Trophoblast cell (in vitro differentiated cells and primary cell): Measurements from ENCODE around the gene SEPHS2.

Source experiments
- DNase-seq, 2 donors: peaks; one replicate each; pipeline ENCODE4 v3.0.0-alpha.2; 2016
- H2AFZ ChIP-seq: 2 replicates; pipeline ENCODE4 v1.6.1; 2013; ENCODE audit warnings: low read length, moderate library complexity, mild to moderate bottlenecking; ENCODE audit not compliant: insufficient read depth, poor library complexity
- H2AK5ac ChIP-seq: 2 replicates; pipeline ENCODE4 v1.6.1; 2013; ENCODE audit warnings: mild to moderate bottlenecking, low read length
- H2BK120ac ChIP-seq: 2 replicates; pipeline ENCODE4 v1.6.1; 2013; ENCODE audit warnings: low read length, mild to moderate bottlenecking, moderate library complexity; ENCODE audit not compliant: insufficient read depth, poor library complexity
- H2BK12ac ChIP-seq: 2 replicates; pipeline ENCODE4 v1.6.1; 2013; ENCODE audit warnings: mild to moderate bottlenecking, low read length, moderate library complexity
- H2BK5ac ChIP-seq: 2 replicates; pipeline ENCODE4 v1.6.1; 2013; ENCODE audit warnings: low read length, low read depth, moderate library complexity, mild to moderate bottlenecking; ENCODE audit not compliant: poor library complexity
- H3K14ac ChIP-seq: 2 replicates; pipeline ENCODE4 v1.6.1; 2013; ENCODE audit warnings: mild to moderate bottlenecking, low read length
- H3K18ac ChIP-seq: 2 replicates; pipeline ENCODE4 v1.6.1; 2013; ENCODE audit warnings: mild to moderate bottlenecking, low read length
- H3K23ac ChIP-seq: 2 replicates; pipeline ENCODE4 v1.6.1; 2013; ENCODE audit warnings: low read length
- H3K27ac ChIP-seq: 2 replicates; pipeline ENCODE4 v1.5.1; 2013; ENCODE audit warnings: low read depth, mild to moderate bottlenecking, inconsistent platforms, low read length, moderate library complexity
- H3K27me3 ChIP-seq: 2 replicates; pipeline ENCODE4 v1.6.1; 2013; ENCODE audit warnings: inconsistent platforms, mild to moderate bottlenecking, low read length, moderate library complexity; ENCODE audit not compliant: insufficient read depth
- H3K36me3 ChIP-seq, 2 experiments: 1 replicate in 1 of 2; 2 replicates in 1 of 2; pipeline ENCODE4 v1.6.1; 2013; ENCODE audit warnings: low read length in 2 of 2, mild to moderate bottlenecking in 2 of 2, moderate library complexity in 1 of 2; ENCODE audit not compliant: insufficient read depth in 2 of 2, control insufficient read depth in 1 of 2
- H3K4ac ChIP-seq: 2 replicates; pipeline ENCODE4 v1.6.1; 2013; ENCODE audit warnings: low read depth, mild to moderate bottlenecking, low read length, moderate library complexity
- H3K4me1 ChIP-seq, 2 experiments: 1 replicate in 1 of 2; 2 replicates in 1 of 2; pipeline ENCODE4 v1.6.1; 2013; ENCODE audit warnings: low read length in 2 of 2, mild to moderate bottlenecking in 2 of 2, moderate library complexity in 1 of 2; ENCODE audit not compliant: insufficient read depth in 2 of 2, control insufficient read depth in 1 of 2
- H3K4me2 ChIP-seq: 2 replicates; pipeline ENCODE4 v1.6.1; 2013; ENCODE audit warnings: inconsistent platforms, mild to moderate bottlenecking, low read length, moderate library complexity
- H3K4me3 ChIP-seq: 2 replicates; pipeline ENCODE4 v1.5.1; 2013; ENCODE audit warnings: mild to moderate bottlenecking, low read depth, low read length, inconsistent platforms
- H3K79me1 ChIP-seq: one replicate; pipeline ENCODE4 v1.6.1; 2013; ENCODE audit warnings: low read length
- H3K79me2 ChIP-seq: 2 replicates; pipeline ENCODE4 v1.6.1; 2013; ENCODE audit warnings: low read length, mild to moderate bottlenecking; ENCODE audit not compliant: control insufficient read depth, insufficient read depth, poor library complexity
- H3K9ac ChIP-seq: 2 replicates; pipeline ENCODE4 v1.6.1; 2013; ENCODE audit warnings: mild to moderate bottlenecking, low read length
- H3K9me3 ChIP-seq: 2 replicates; pipeline ENCODE4 v1.6.1; 2013; ENCODE audit warnings: low read depth, mild to moderate bottlenecking, control low read depth, inconsistent platforms, low read length; ENCODE audit not compliant: insufficient read depth
- H4K12ac ChIP-seq: 2 replicates; pipeline ENCODE4 v1.6.1; 2013; ENCODE audit warnings: low read depth, mild to moderate bottlenecking, low read length, moderate library complexity
- H4K8ac ChIP-seq: 2 replicates; pipeline ENCODE4 v1.6.1; 2013; ENCODE audit warnings: low read depth, mild to moderate bottlenecking, low read length, moderate library complexity
- H4K91ac ChIP-seq: one replicate; pipeline ENCODE4 v1.6.1; 2013; ENCODE audit warnings: low read depth, mild to moderate bottlenecking, low read length, moderate library complexity
- WGBS: extraction: QIAGEN DNeasy Blood & Tissue Kit; methylation state at CpG from one replicate; pipeline ENCODE4 v1.1.7; 2013; ENCODE audit warnings: missing lambda C conversion rate; ENCODE audit not compliant: insufficient read length, insufficient coverage; ENCODE audit errors: extremely low coverage; 5-methylcytosine and 5-hydroxymethylcytosine counted together

The SEPHS2 gene

DNA sequence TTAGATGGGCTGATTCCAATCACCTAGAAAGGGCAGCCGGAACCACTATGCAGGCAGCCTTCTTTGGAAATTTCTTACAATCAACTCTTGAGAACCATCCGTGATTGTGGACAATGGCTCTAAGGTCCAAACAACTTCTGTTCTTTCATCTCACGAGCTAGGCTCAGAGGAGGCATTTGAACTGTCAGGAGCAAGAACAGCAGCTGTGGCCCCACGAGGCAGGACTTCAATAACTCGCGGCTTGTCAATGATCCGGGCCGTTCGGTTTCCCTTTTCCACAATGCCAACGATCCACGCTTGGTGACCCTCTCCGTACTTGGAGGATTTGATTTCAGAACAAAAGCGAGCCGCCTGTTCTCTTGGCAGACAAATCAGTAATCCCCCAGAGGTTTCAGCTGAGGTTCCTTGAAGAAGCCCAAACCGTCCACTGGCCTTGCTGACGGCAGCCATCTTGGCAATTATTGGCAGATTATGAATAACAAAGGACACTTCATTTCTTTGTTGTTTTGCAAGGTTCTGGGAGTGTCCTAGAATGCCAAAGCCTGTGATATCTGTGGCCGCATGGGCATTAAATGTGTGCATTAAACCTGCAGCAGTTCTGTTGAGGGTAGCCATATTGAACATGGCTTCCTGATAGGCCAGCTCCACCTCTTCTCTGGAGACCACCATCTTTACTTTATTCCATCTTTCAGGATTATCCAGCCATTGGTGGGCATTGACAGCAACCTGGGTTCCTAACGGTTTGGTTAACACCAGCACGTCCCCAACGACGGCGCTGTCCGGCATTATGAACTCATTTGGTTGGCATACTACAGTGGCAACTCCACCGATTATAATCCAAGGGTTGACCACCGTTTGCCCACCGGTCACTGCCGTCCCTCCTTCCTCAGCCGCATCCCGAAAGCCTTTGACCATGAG lies 1.2 kb downstream of the SEPHS2 start:
- Histone ChIP-seq H3K27me3 (no peaks in the 10 kb centered on the region), H3K36me3 (no peaks in the 10 kb centered on the region), H2AFZ (no peak overlapping the region), H3K4me1 (peaks cover 8 to 10% of the 10 kb centered on the region in 2 experiments), H3K23ac (no peak overlapping the region), H3K18ac (peak overlapping the region; percentile 43), H3K27ac (no peak overlapping the region), H4K91ac (no peak overlapping the region), H3K9me3 (peaks cover 5% of the 10 kb centered on the region), H3K14ac (peak overlapping the region; percentile 83), H3K79me1 (peaks cover 9% of the 10 kb centered on the region), H2BK5ac (no peak overlapping the region), H3K4me3 (peak overlapping the region; percentile 81), H2BK120ac (no peak overlapping the region), H2AK5ac (no peak overlapping the region), H3K4ac (peak overlapping the region; percentile 4), H4K12ac (no peak overlapping the region), H3K79me2 (peaks cover 8% of the 10 kb centered on the region), H2BK12ac (no peak overlapping the region), H3K4me2 (peak overlapping the region; percentile 78), H3K9ac (peak overlapping the region; percentile 3), H4K8ac (peak overlapping the region; percentile 95)
- WGBS: no CpG with 5 or more reads among the region's 29 CpGs
- DNase-seq: no peak

DNA sequence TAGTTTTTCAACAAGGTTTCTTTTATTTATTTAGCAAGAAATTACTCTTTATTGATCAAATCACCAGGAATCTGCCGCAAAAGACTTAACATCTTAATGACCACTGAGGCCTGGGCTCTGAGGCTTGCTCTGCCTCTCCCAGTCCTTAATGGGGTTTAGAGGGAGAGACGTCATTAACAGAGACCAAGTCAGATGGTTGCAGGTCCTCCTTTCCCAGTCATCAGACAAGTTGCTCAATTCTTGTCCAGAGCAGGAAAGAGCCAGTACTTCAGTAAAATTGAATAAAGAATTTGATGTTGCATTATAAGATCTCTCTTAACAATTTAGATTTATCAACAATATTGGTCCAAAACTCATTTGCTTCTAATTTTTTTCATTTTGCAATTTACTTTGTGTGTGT lies 2.0 kb downstream of the SEPHS2 start:
- WGBS: no CpG with 5 or more reads among the region's 2 CpGs
- H4K8ac ChIP-seq: no peak overlapping the region
- H3K4me3 ChIP-seq: no peak overlapping the region

DNA sequence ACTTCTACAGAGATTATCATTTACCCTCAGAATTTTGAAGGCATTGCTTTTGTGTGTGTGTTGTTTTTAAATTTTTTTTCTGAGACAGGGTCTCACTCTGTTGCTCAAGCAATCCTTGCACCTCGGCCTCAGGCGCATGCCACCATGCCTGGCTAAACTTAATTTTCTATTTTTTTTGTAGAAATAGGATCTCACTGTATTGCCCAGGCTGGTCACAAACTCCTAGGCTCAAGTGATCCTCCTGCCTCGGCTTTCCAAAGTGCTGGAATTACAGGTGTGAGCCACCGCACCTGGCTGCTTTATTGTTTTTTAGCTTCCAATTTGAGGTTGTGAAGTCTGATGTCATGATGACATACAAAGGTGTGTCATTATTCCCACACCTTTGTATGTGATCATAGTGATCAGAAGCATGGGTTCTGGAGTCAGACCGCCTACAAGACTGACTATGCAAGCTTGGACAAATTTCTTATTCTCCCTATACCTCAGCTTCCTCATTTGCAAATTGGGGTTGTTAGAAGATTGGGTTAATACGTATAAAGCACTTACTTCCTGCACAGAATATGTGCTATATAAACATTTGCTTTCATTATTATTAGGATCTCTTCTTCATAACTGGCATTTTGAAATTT lies 5.8 kb downstream of the SEPHS2 start:
- Histone ChIP-seq H2AFZ (no peak overlapping the region), H4K91ac (no peak overlapping the region), H3K4me3 (no peak overlapping the region), H3K4ac (no peak overlapping the region), H3K23ac (no peak overlapping the region), H2BK120ac (no peak overlapping the region), H4K8ac (no peak overlapping the region), H3K9me3 (peaks cover 3% of the 10 kb centered on the region), H3K79me2 (peaks cover under 1% of the 10 kb centered on the region), H2BK12ac (no peak overlapping the region), H3K4me2 (no peak overlapping the region), H3K18ac (no peak overlapping the region), H3K27ac (no peak overlapping the region), H3K14ac (no peak overlapping the region), H2AK5ac (no peak overlapping the region), H3K9ac (no peak overlapping the region), H4K12ac (no peak overlapping the region), H3K36me3 (no peaks in the 10 kb centered on the region), H3K27me3 (no peaks in the 10 kb centered on the region), H3K79me1 (no peaks in the 10 kb centered on the region), H2BK5ac (no peak overlapping the region), H3K4me1 (peaks cover 2 to 3% of the 10 kb centered on the region in 2 experiments)
- no CpG with 5 or more reads among the region's 6 CpGs for WGBS
- no peak for DNase-seq

More for the DNA sequence above, 2.0 kb downstream of the SEPHS2 start:
- no peak overlapping the region for H3K4ac ChIP-seq
- no peaks in the 10 kb centered on the region for H3K27me3 ChIP-seq
- no peak overlapping the region for H3K14ac ChIP-seq
- H3K9me3 ChIP-seq: peaks cover 5% of the 10 kb centered on the region
- no peak overlapping the region for H2AK5ac ChIP-seq
- H3K9ac ChIP-seq: no peak overlapping the region
- peaks cover 8% of the 10 kb centered on the region for H3K79me2 ChIP-seq
- no peak overlapping the region for H3K4me2 ChIP-seq
- H2BK5ac ChIP-seq: no peak overlapping the region
- H2BK12ac ChIP-seq: no peak overlapping the region
- H3K4me1 ChIP-seq: peaks cover 8 to 10% of the 10 kb centered on the region in 2 experiments
- H3K23ac ChIP-seq: no peak overlapping the region
- H3K27ac ChIP-seq: no peak overlapping the region
- H3K36me3 ChIP-seq: no peaks in the 10 kb centered on the region
- DNase-seq: no peak
- H3K18ac ChIP-seq: no peak overlapping the region
- no peak overlapping the region for H2BK120ac ChIP-seq
- H2AFZ ChIP-seq: no peak overlapping the region
- no peak overlapping the region for H4K91ac ChIP-seq
- peaks cover 9% of the 10 kb centered on the region for H3K79me1 ChIP-seq
- H4K12ac ChIP-seq: no peak overlapping the region

DNA sequence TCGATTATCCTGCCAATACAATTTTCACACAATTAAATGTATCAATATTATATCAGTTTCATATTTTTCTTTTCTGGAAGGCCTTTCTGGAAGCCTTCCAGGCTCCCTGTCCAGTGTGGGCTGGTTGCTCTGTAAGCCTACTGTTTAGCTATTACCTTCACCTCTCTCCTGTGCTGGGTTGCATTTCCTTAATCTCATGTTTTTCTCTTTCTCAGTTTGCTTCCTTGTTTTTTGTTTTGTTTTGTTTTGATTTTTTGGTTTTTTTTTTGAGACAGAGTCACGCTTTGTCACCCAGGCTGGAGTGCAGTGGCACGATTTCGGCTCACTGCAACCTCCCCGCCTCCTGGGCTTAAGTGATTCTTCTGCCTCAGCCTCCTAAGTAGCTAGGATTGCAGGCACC lies 6.8 kb downstream of the SEPHS2 start:
- H3K4ac ChIP-seq: no peak overlapping the region
- H3K18ac ChIP-seq: no peak overlapping the region
- H4K8ac ChIP-seq: no peak overlapping the region
- H3K27ac ChIP-seq: no peak overlapping the region
- H3K4me2 ChIP-seq: no peak overlapping the region
- H2BK120ac ChIP-seq: no peak overlapping the region
- no peaks in the 10 kb centered on the region for H3K36me3 ChIP-seq
- no peak overlapping the region for H3K14ac ChIP-seq
- H2BK5ac ChIP-seq: no peak overlapping the region
- H3K79me2 ChIP-seq: no peaks in the 10 kb centered on the region
- no peak overlapping the region for H3K4me3 ChIP-seq
- H2AK5ac ChIP-seq: no peak overlapping the region
- no CpG with 5 or more reads among the region's 5 CpGs for WGBS
- H3K27me3 ChIP-seq: no peaks in the 10 kb centered on the region
- H3K9me3 ChIP-seq: peaks cover 2% of the 10 kb centered on the region
- no peak overlapping the region for H2BK12ac ChIP-seq
- no peaks in the 10 kb centered on the region for H3K79me1 ChIP-seq
- no peak for DNase-seq
- no peak overlapping the region for H3K23ac ChIP-seq
- H4K91ac ChIP-seq: no peak overlapping the region
- H2AFZ ChIP-seq: no peak overlapping the region
- no peak overlapping the region for H3K9ac ChIP-seq
- no peak overlapping the region for H4K12ac ChIP-seq
- H3K4me1 ChIP-seq: no peaks in the 10 kb centered on the region
